Adrenal gland (tissue), 12 donors: ENCODE data around the gene HES5. TPM values are rescaled to one million over a fixed set of nuclear protein-coding genes. Genes with fewer than 3 reads are reported as not detected.

Source experiments
- DNase-seq, 7 donors: peaks; one replicate each; pipeline ENCODE4 v3.0.0-alpha.2; 2019 to 2020
- H3K27ac ChIP-seq, 5 donors: fragments of 200-600 bp; sonication (generic) in 4 of 5; 1 replicate in 3 of 5; 2 replicates in 2 of 5; pipeline versions ENCODE4 v1.5.1 to v1.8.0; 2016 to 2020; ENCODE audit warnings: mild to moderate bottlenecking in 1 of 5
- H3K27me3 ChIP-seq: fragments of 200-600 bp; 2 replicates; pipeline ENCODE4 v1.8.0; 2021
- H3K36me3 ChIP-seq, 2 donors: fragments of 200-600 bp; replicated peaks in 1 of 2; 1 replicate in 1 of 2; 2 replicates in 1 of 2; pipeline versions ENCODE4 v1.5.1 to v1.8.0; 2018 to 2022
- H3K4me1 ChIP-seq, 2 donors: fragments of 200-600 bp; replicated peaks in 1 of 2; 1 replicate in 1 of 2; 2 replicates in 1 of 2; pipeline versions ENCODE4 v1.5.1 to v1.8.0; 2018 to 2021
- H3K4me3 ChIP-seq, 4 donors: fragments of 200-600 bp; sonication (generic) in 3 of 4; one replicate each; pipeline ENCODE4 v1.5.1; 2016 to 2018
- H3K9me3 ChIP-seq, 3 donors: fragments of 200-600 bp; sonication (generic) in 1 of 3; replicated peaks in 1 of 3; 1 replicate in 2 of 3; 2 replicates in 1 of 3; pipeline versions ENCODE4 v1.5.1 to v1.8.0; 2016 to 2021
- POLR2A ChIP-seq, 2 donors: fragments of 450-650 bp; IDR thresholded peaks; one replicate each; pipeline ENCODE4 v1.6.1; 2017; ENCODE audit warnings: antibody characterized with exemption in 2 of 2, mild to moderate bottlenecking in 2 of 2, moderate library complexity in 1 of 2
- WGBS, 4 donors: extraction: QIAGEN DNeasy Blood & Tissue Kit in 2 of 4; methylation state at CpG; one replicate each; pipeline versions ENCODE4 v1.1.5 to v1.1.7; 2013 to 2017; 5-methylcytosine and 5-hydroxymethylcytosine counted together
- intact Hi-C, 2 donors: fragments of 100-400 bp; cut with DNase I; formaldehyde crosslinking; loops; one replicate each; pipeline versions ENCODE4 v1.14.1 to v1.15.0; 2022 to 2023
- polyA plus RNA-seq, 3 donors: library from polyadenylated mRNA; stranded (reverse); fragments of 200-250 nt in 2 of 3; fragments of 350-450 nt in 1 of 3; fragmentation: Illumina TruSeq in 1 of 3; extraction: RNeasy Lipid Tissue Mini Kit (QIAGEN cat#74804) in 1 of 3; gene quantifications; one replicate each; pipeline ENCODE4 v1.2.3, GENCODE V29; 2013 to 2014
- total RNA-seq, 9 donors: library from RNA; depleted of rRNA in 4 of 9; stranded (reverse); fragments of >200 nt in 4 of 9; fragments of 120-200 nt in 1 of 9; fragmentation: NEBNext Ultra II Directional in 1 of 9; extraction: Animal tissue kit (Norgen Biotek cat#: 25700) in 1 of 9; gene quantifications; one replicate each; pipeline versions ENCODE4 v1.1.0 to v1.2.4, GENCODE V29; 2013 to 2023
- TF ChIP-seq, protein P1 (sequence below), 6 experiments: fragments of 450-650 bp in 4 of 6; fragments of 200-600 bp in 2 of 6; sonication (generic) in 1 of 6; IDR thresholded peaks; 1 replicate in 5 of 6; 2 replicates in 1 of 6; pipeline versions ENCODE4 v1.5.1 to v1.8.0; 2016 to 2021; ENCODE audit warnings: antibody characterized with exemption in 6 of 6, mild to moderate bottlenecking in 2 of 6, moderate library complexity in 1 of 6
- donor health status: healthy with polysubstance abuse.
- donor health status: Bipolar disorder and iron deficiency.
- donor health status: DM: yes; HTN: yes; CAD: no.
- donor health status: DM: no; HTN: no; CAD: no.
- donor health status: DM: no; HTN: no; CAD: no.
- donor health status: DM: yes; HTN: yes; CAD: no.

The HES5 gene
- total and polyA plus RNA-seq, 12 donors = 0.28 TPM; not detected in 11

DNA sequence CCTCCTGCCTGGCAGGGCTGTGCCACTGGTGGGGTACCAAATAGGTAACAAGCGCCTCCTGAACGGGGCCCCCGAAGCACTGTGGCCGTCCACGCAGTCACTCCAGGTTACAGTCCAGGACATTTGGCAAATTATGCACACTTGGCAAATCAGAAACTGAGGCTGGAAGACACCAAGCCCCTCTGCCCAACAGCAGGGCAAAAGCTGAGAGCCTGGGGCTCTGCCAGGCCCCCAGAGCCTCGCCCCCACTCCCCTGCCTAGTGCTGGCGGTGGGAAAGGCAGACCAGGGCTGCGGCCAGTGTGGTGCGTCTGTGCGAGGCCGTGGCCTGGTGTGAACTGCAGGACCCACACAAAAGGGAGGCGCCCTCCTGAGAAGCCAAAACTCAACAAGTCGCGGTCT lies 13.1 kb downstream of the HES5 start:
- intact Hi-C loops = no loop called here

DNA sequence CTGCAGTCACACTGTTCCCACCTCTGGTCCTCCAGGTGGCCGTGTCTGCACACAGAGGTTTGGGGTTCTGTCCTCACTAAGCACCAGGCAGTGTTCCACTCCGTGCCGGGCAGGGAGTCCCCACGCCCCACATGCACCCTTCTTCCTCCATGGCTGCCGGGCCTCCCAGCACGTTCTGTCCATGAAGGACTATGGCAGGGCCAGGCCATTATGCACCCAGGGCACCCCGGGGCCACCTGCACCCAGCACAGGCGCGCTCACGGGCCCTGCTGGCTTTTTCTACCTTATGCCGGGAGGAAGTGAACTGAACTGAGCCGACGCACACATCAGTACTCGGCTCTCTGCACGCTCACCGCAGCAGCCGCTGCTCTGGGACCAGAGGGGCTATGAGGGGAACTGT lies 13.9 kb downstream of the HES5 start:
- Histone ChIP-seq H3K36me3 (peaks cover 0 to 94% of the 10 kb centered on the region in 2 donors), H3K9me3 (no peaks in the 10 kb centered on the region), H3K4me3 (no peak overlapping the region), H3K27me3 (no peaks in the 10 kb centered on the region), H3K27ac (no peak overlapping the region), H3K4me1 (no peaks in the 10 kb centered on the region)
- WGBS, 4 donors = 91 to 98% (median 95%) methylated on average over 8 to 17 of the region's 17 CpGs
- intact Hi-C loops = no loop called here
- DNase-seq = no peak
- no peak for TF ChIP-seq POLR2A (IDR thresholded peaks at IDR 0.05)
- TF ChIP-seq, protein P1, sequence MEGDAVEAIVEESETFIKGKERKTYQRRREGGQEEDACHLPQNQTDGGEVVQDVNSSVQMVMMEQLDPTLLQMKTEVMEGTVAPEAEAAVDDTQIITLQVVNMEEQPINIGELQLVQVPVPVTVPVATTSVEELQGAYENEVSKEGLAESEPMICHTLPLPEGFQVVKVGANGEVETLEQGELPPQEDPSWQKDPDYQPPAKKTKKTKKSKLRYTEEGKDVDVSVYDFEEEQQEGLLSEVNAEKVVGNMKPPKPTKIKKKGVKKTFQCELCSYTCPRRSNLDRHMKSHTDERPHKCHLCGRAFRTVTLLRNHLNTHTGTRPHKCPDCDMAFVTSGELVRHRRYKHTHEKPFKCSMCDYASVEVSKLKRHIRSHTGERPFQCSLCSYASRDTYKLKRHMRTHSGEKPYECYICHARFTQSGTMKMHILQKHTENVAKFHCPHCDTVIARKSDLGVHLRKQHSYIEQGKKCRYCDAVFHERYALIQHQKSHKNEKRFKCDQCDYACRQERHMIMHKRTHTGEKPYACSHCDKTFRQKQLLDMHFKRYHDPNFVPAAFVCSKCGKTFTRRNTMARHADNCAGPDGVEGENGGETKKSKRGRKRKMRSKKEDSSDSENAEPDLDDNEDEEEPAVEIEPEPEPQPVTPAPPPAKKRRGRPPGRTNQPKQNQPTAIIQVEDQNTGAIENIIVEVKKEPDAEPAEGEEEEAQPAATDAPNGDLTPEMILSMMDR (IDR thresholded peaks at IDR 0.05) = no peak

More for the DNA sequence above, 13.1 kb downstream of the HES5 start:
- no peak for DNase-seq
- Histone ChIP-seq H3K4me1 (no peaks in the 10 kb centered on the region), H3K27ac (no peak overlapping the region), H3K36me3 (peaks cover 0 to 94% of the 10 kb centered on the region in 2 donors), H3K4me3 (no peak overlapping the region), H3K27me3 (no peaks in the 10 kb centered on the region), H3K9me3 (no peaks in the 10 kb centered on the region)
- 96 to 100% (median 96%) methylated on average over 7 to 14 of the region's 14 CpGs for WGBS, 4 donors
- no peak for TF ChIP-seq POLR2A (IDR thresholded peaks at IDR 0.05)
- TF ChIP-seq, protein P1 (IDR thresholded peaks at IDR 0.05) = no peak

DNA sequence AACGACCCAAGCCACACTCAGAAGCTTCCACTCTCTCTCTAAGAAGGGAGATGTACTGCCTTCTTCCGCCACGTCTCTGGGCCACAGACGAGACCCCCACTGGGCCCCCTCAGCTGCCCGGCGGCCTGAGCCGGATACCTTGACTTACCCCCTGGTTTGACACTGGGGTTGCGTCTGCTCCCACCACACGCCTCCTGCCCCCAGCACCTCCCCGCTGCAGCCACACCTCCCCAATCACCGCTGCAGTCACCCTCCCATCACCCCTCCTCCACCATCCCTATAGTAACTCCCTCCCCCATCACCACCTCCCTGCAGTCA lies 14.3 kb downstream of the HES5 start:
- Histone ChIP-seq H3K9me3 (no peaks in the 10 kb centered on the region), H3K27me3 (no peaks in the 10 kb centered on the region), H3K4me1 (no peaks in the 10 kb centered on the region), H3K27ac (no peak overlapping the region), H3K36me3 (peaks cover 0 to 94% of the 10 kb centered on the region in 2 donors), H3K4me3 (no peak overlapping the region)
- WGBS, 4 donors = 91 to 96% (median 94%) methylated on average over 11 of the region's 11 CpGs
- no peak for DNase-seq
- intact Hi-C loops = no loop called here
- no peak for TF ChIP-seq POLR2A (IDR thresholded peaks at IDR 0.05)
- TF ChIP-seq, protein P1 (IDR thresholded peaks at IDR 0.05) = no peak

DNA sequence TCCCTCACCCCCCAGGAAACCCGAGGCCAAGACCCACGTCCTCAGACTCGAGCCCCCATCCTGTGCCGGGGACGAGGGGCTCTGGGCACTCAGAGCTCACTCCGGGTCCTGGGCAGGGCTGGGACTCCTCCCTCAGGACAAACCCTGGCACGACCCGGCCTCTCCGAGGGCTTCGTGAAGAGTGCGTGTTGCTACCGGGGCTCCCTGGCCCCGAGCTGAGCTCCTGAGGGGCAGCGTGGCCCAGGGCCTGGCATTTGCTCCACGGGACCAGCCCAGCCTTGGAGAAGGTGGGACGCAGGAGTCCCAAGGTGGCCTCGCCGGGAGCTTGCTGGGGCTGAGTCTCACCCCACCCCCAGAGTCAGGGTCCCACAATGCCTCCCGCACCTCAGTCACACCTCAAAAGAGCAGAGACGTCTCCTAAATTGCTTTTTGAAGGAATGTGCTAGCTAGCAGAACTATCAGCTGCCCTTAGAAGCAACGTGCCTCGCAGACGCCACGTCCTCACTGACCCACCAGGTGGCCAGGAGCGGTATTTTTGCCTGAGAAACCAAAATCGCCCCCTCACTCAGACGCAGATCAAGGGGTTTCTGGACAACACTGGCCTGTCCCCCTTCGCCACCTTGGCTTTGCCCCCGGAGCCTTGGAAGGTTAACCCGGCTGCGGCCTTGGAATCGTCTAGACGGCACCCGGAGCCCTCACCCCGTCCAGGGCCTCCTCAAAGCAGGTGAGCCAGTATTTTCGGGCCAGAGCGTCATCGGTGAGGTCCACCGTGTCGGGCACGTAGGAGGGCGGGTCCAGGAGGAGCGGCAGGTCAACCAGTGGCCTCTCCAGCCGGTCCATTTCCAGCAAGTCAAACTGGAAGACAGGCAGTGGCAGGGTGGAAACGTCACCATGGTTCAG lies 14.9 kb downstream of the HES5 start:
- Histone ChIP-seq H3K36me3 (peaks cover 0 to 94% of the 10 kb centered on the region in 2 donors), H3K9me3 (no peaks in the 10 kb centered on the region), H3K4me3 (no peak overlapping the region), H3K4me1 (no peaks in the 10 kb centered on the region), H3K27ac (no peak overlapping the region), H3K27me3 (no peaks in the 10 kb centered on the region)
- no peak for DNase-seq
- 79 to 88% (median 85%) methylated on average over 27 to 45 of the region's 45 CpGs for WGBS, 4 donors
- no peak for TF ChIP-seq POLR2A (IDR thresholded peaks at IDR 0.05)
- TF ChIP-seq, protein P1 (IDR thresholded peaks at IDR 0.05) = peak in 2 of 6 experiments; percentile 4 to 11
- intact Hi-C loops = no loop called here
